ENCODE data around the gene MUC5AC.

DNA sequence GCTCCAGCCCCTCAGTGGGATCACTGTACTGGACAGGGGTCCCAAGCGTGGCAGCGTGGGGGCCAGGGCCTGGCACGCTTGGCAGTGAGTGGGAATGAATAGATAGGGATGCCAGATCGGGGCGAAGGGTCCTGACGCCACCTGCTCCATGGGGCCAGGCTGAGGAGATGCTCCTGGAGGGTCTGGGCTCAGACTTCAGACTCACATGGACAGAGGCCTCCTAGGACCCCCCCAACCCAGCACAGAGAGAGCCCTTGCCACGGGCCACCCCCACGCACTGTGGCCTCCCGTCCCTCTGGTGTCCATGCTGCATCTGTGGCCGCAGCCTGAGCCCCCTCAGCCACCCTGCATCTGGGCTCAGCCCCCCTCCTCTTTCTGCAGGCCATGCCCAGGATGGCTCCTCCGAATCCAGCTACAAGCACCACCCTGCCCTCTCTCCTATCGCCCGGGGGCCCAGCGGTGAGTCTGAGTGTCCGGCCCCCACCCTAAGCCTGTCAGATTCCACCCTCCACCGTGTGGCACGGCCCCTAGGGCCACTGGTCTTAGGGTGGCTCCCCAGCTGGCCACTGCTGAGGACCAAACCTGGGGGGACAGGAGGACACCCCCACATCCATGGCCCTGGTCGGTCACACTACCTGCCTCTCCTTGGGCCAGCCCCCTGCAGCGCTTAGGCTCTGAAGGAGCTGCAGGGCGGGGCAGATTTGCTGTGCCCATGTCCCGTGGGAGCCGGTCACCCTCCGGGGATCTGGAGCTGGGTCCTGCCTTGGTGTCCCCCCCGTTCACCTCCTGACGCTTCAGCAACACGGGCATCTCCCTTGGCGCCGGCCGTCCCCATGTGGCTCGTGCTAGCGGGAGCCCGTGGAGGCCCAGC is 2.7 kb downstream of the MUC5AC start:
- TF ChIP-seq POLR2A (IDR thresholded peaks at IDR 0.05) (no peak), POLR2AphosphoS5 (IDR thresholded peaks at IDR 0.05) (no peak)
- TF ChIP-seq, protein P1, sequence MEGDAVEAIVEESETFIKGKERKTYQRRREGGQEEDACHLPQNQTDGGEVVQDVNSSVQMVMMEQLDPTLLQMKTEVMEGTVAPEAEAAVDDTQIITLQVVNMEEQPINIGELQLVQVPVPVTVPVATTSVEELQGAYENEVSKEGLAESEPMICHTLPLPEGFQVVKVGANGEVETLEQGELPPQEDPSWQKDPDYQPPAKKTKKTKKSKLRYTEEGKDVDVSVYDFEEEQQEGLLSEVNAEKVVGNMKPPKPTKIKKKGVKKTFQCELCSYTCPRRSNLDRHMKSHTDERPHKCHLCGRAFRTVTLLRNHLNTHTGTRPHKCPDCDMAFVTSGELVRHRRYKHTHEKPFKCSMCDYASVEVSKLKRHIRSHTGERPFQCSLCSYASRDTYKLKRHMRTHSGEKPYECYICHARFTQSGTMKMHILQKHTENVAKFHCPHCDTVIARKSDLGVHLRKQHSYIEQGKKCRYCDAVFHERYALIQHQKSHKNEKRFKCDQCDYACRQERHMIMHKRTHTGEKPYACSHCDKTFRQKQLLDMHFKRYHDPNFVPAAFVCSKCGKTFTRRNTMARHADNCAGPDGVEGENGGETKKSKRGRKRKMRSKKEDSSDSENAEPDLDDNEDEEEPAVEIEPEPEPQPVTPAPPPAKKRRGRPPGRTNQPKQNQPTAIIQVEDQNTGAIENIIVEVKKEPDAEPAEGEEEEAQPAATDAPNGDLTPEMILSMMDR (IDR thresholded peaks at IDR 0.05 in 8 of 11, conservative IDR thresholded peaks at IDR 0.05 in 3 of 11) = no peak
